GM19099 (cell line): ENCODE results near the gene OGT.

ENCODE experiments used
- POLR2A ChIP-seq: IDR thresholded peaks from 3 replicates; pipeline ENCODE4 v1.6.1; 2011; ENCODE audit warnings: low read depth; ENCODE audit not compliant: insufficient read length; ENCODE audit errors: extremely low read depth

Gene OGT

GRCh38 chrX:71609095-71609750 is 76.3 kb downstream of the OGT start:
- no peak for TF ChIP-seq POLR2A

GRCh38 chrX:71612256-71612655 is 79.4 kb downstream of the OGT start:
- TF ChIP-seq POLR2A: no peak

GRCh38 chrX:71615056-71615455 is 82.2 kb downstream of the OGT start:
- no peak for TF ChIP-seq POLR2A

- TF ChIP-seq POLR2A: no peak
These were observed 83.0 kb downstream of the OGT start for GRCh38 chrX:71615954-71616353.

GRCh38 chrX:71616672-71617529 is 84.0 kb downstream of the OGT start:
- TF ChIP-seq POLR2A: no peak

- TF ChIP-seq POLR2A: no peak
These were observed 84.8 kb downstream of the OGT start for GRCh38 chrX:71617742-71618141.

GRCh38 chrX:71618303-71618721 is 85.4 kb downstream of the OGT start, which contains the start of gene CXCR3:
Gene CXCR3 (minus strand): TSS chrX:71618511. CDS start chrX:71618449, 62 bp downstream.
- TF ChIP-seq POLR2A: peak; percentile 50

- no peak for TF ChIP-seq POLR2A
These were observed 85.9 kb downstream of the OGT start for GRCh38 chrX:71618787-71619186.

- TF ChIP-seq POLR2A: no peak
These were observed 86.3 kb downstream of the OGT start for GRCh38 chrX:71619193-71619592.

GRCh38 chrX:71619986-71620385 is 87.1 kb downstream of the OGT start:
- TF ChIP-seq POLR2A: no peak

GRCh38 chrX:71621603-71622002 is 88.7 kb downstream of the OGT start:
- no peak for TF ChIP-seq POLR2A

- no peak for TF ChIP-seq POLR2A
These were observed 89.2 kb downstream of the OGT start for GRCh38 chrX:71622032-71622575.

- peak; percentile 54 for TF ChIP-seq POLR2A
These were observed 89.9 kb downstream of the OGT start for GRCh38 chrX:71622576-71623450.

- no peak for TF ChIP-seq POLR2A
These were observed 90.8 kb downstream of the OGT start for GRCh38 chrX:71623714-71624113.

- no peak for TF ChIP-seq POLR2A
These were observed 92.6 kb downstream of the OGT start for GRCh38 chrX:71625471-71625870.
